DOHH2 (cell line): Measurements from ENCODE around the gene KSR1.

Experiments
- CTCF ChIP-seq: fragments of 200-600 bp; sonication (generic); IDR thresholded peaks from one replicate; pipeline ENCODE4 v1.5.1; 2014; ENCODE audit warnings: antibody characterized with exemption, mild to moderate bottlenecking, low read depth, low read length; ENCODE audit not compliant: poor library complexity, severe bottlenecking
- EZH2phosphoT487 ChIP-seq: fragments of 200-600 bp; sonication (generic); IDR thresholded peaks from 2 replicates; pipeline ENCODE4 v1.6.1; 2017; ENCODE audit warnings: borderline replicate concordance, mild to moderate bottlenecking, antibody characterized with exemption, low read length, moderate library complexity, mixed read lengths

GRCh38 chr17:27593232-27593856, 137.1 kb downstream of the KSR1 start:
- no peak for TF ChIP-seq CTCF
- no peak for TF ChIP-seq EZH2phosphoT487
